HepG2 (cell line): Measurements from ENCODE around the gene TOX2. TPM values are rescaled to one million over a fixed set of nuclear protein-coding genes. Genes with fewer than 3 reads are reported as not detected.

Experiments
- ATAC-seq: fragments of 200-7000 bp; cut with Tn5 transposase; 3 replicates; pipeline ENCODE4 v1.9.1; 2020; ENCODE audit warnings: mild to moderate bottlenecking, moderate library complexity
- BruUV-seq: library from RNA; stranded (reverse); fragments of 400-500 nt; replicated peaks from 2 replicates; lab custom pipeline; 2021; lab: Mats Ljungman, UMichigan
- CTCF ChIA-PET: fragments of 300-600 bp; formaldehyde crosslinking; extraction: SDS; loops from one replicate; lab custom pipeline; 2021; ENCODE audit warnings: low total read pairs, inconsistent platforms, low intra/inter-chr PET ratio; lab: Yijun Ruan, JAX
- POLR2A ChIA-PET: fragments of 350-600 bp; sonication (Branson Sonifier 250); formaldehyde crosslinking; loops from one replicate; lab custom pipeline; 2020; ENCODE audit warnings: antibody characterized with exemption, inconsistent platforms; lab: Yijun Ruan, JAX
- DNase-seq: peaks from one replicate; pipeline ENCODE4 v3.0.0-alpha.2; 2015; ENCODE audit warnings: low spot score
- FAIRE-seq: peaks from 3 replicates; lab custom pipeline; 2011; peaks lifted over from hg19 to GRCh38; lab: Jason Lieb, UNC
- H2AFZ ChIP-seq: one replicate; pipeline ENCODE4 v1.6.1; 2011; ENCODE audit warnings: low read length, inconsistent platforms
- H3K27ac ChIP-seq: fragments of 300-600 bp; 3 replicates; pipeline ENCODE4 v1.8.0; 2011; ENCODE audit warnings: mixed run types, mild to moderate bottlenecking, mixed read lengths, low read length, inconsistent platforms; ENCODE audit not compliant: insufficient read depth; ENCODE audit errors: extremely low read length
- H3K27me3 ChIP-seq, 2 experiments: fragments of 200-600 bp in 1 of 2; 2 replicates in 1 of 2; 3 replicates in 1 of 2; pipeline versions ENCODE4 v1.6.0 to v1.8.0; 2011; ENCODE audit warnings: low read length in 2 of 2, mild to moderate bottlenecking in 2 of 2, moderate library complexity in 2 of 2, inconsistent platforms in 1 of 2; ENCODE audit not compliant: insufficient read depth in 2 of 2, control insufficient read depth in 1 of 2
- H3K36me3 ChIP-seq, 2 experiments: fragments of 200-600 bp in 1 of 2; replicated peaks in 1 of 2; 2 replicates in 1 of 2; 3 replicates in 1 of 2; pipeline versions ENCODE4 v1.5.1 to v1.8.0; 2011; ENCODE audit warnings: low read length in 2 of 2, inconsistent platforms in 1 of 2; ENCODE audit not compliant: insufficient read depth in 2 of 2, control insufficient read depth in 1 of 2
- H3K4me1 ChIP-seq: 2 replicates; pipeline ENCODE4 v1.5.1; 2012; ENCODE audit warnings: low read length, inconsistent platforms; ENCODE audit not compliant: insufficient read depth
- H3K4me2 ChIP-seq: 2 replicates; pipeline ENCODE4 v1.6.0; 2011; ENCODE audit warnings: low read depth, low read length, inconsistent platforms
- H3K4me3 ChIP-seq, 3 experiments: fragments of 200-600 bp in 1 of 3; sonication (generic), shearing (Covaris generic) in 1 of 3; replicated peaks in 1 of 3; 2 replicates each; pipeline ENCODE4 v1.5.1; 2011 to 2016; ENCODE audit warnings: low read length in 3 of 3, inconsistent platforms in 2 of 3, low read depth in 2 of 3, mild to moderate bottlenecking in 2 of 3, control low read depth in 1 of 3, mixed read lengths in 1 of 3; ENCODE audit not compliant: insufficient read depth in 1 of 3
- H3K79me2 ChIP-seq: one replicate; pipeline ENCODE4 v1.6.1; 2011; ENCODE audit warnings: low read length, inconsistent platforms; ENCODE audit not compliant: insufficient read depth
- H3K9ac ChIP-seq: 2 replicates; pipeline ENCODE4 v1.6.0; 2011; ENCODE audit warnings: mild to moderate bottlenecking, low read depth, low read length, inconsistent platforms; ENCODE audit not compliant: insufficient read depth
- H3K9me3 ChIP-seq: 2 replicates; pipeline ENCODE4 v1.5.1; 2012; ENCODE audit warnings: mild to moderate bottlenecking, low read length
- H4K20me1 ChIP-seq: 2 replicates; pipeline ENCODE4 v1.6.0; 2011; ENCODE audit warnings: inconsistent platforms, mild to moderate bottlenecking, low read length, moderate library complexity; ENCODE audit not compliant: insufficient read depth
- CREB1 ChIP-seq, 2 experiments: fragments of 450-650 bp in 1 of 2; IDR thresholded peaks; 2 replicates each; pipeline ENCODE4 v1.6.1; 2016 to 2017; ENCODE audit warnings: control low read depth in 1 of 2, mild to moderate bottlenecking in 1 of 2, missing compliant biosample characterization in 1 of 2, missing genetic modification characterization in 1 of 2
- EZH2 ChIP-seq: conservative IDR thresholded peaks from 2 replicates; pipeline ENCODE4 v1.6.1; 2012; ENCODE audit warnings: mild to moderate bottlenecking, low read depth, low read length, moderate library complexity
- PCBP1 ChIP-seq: fragments of 200-400 bp; formaldehyde crosslinking; IDR thresholded peaks from 2 replicates; pipeline ENCODE4 v1.6.1; 2017; ENCODE audit warnings: mild to moderate bottlenecking, low read depth, low read length, borderline replicate concordance
- ZNF446 ChIP-seq: sonication (generic); formaldehyde crosslinking; IDR thresholded peaks from 2 replicates; pipeline ENCODE4 v1.5.0; 2020; ENCODE audit warnings: mild to moderate bottlenecking, missing genetic modification reagents
- WGBS: methylation state at CpG from one replicate; pipeline ENCODE4 v1.1.6; 2017; ENCODE audit warnings: low lambda C conversion rate; 5-methylcytosine and 5-hydroxymethylcytosine counted together
- in situ Hi-C: cut with HindIII; loops from 2 replicates; pipeline ENCODE4 v1.10.0; 2017; ENCODE audit warnings: low pct_unique_long_range_greater_than_20kb; ENCODE audit not compliant: extremely low pct_ligation_motif_present
- intact Hi-C: fragments of 100-400 bp; cut with micrococcal nuclease; formaldehyde crosslinking; loops from one replicate; pipeline ENCODE4 v1.10.0; 2022; ENCODE audit not compliant: unreplicated experiment
- polyA plus RNA-seq, 8 experiments: library from polyadenylated mRNA; depleted of rRNA in 3 of 8; stranded (reverse) in 7 of 8; unstranded in 1 of 8; fragments of >200 nt; fragmentation: Illumina TruSeq in 4 of 8; extraction: Trizol in 4 of 8; gene quantifications; 2 replicates each; pipeline versions ENCODE4 v1.2.1 to v1.2.3, GENCODE V29; 2011 to 2016; ENCODE audit warnings: low read depth in 4 of 8, missing spikeins in 1 of 8, mixed read lengths in 1 of 8; ENCODE audit not compliant: insufficient read depth in 1 of 8
- total RNA-seq, 5 experiments: library from RNA; depleted of rRNA; stranded (reverse); fragments of >200 nt; fragmentation: Illumina TruSeq; extraction: Trizol; gene quantifications; 2 replicates each; pipeline ENCODE4 v1.2.3, GENCODE V29; 2016; ENCODE audit warnings: low read depth in 1 of 5
- TF ChIP-seq, protein P1 (sequence below): sonication (generic); formaldehyde crosslinking; IDR thresholded peaks from 2 replicates; pipeline ENCODE4 v1.5.0; 2020; ENCODE audit warnings: missing genetic modification reagents, mild to moderate bottlenecking, borderline replicate concordance
- TF ChIP-seq, protein P2 (sequence below): sonication (generic); formaldehyde crosslinking; IDR thresholded peaks from 2 replicates; pipeline ENCODE4 v1.5.1; 2020; ENCODE audit warnings: missing genetic modification reagents, mild to moderate bottlenecking, borderline replicate concordance
- TF ChIP-seq, protein P3 (sequence below): sonication (generic); formaldehyde crosslinking; IDR thresholded peaks from 2 replicates; pipeline ENCODE4 v1.5.1; 2020; ENCODE audit warnings: mild to moderate bottlenecking, missing genetic modification reagents, moderate library complexity

TOX2 gene
- total and polyA plus RNA-seq, 2 of the 13 experiments (the other 11 are each of a cell fraction or from before 2014, with no cell fraction given) = not detected

GRCh38 chr20:43915211-43916072, 790 bp downstream of the TOX2 start:
- in situ Hi-C loops = no loop called here
- BruUV-seq = no TSS peak
- TF ChIP-seq, protein P1, sequence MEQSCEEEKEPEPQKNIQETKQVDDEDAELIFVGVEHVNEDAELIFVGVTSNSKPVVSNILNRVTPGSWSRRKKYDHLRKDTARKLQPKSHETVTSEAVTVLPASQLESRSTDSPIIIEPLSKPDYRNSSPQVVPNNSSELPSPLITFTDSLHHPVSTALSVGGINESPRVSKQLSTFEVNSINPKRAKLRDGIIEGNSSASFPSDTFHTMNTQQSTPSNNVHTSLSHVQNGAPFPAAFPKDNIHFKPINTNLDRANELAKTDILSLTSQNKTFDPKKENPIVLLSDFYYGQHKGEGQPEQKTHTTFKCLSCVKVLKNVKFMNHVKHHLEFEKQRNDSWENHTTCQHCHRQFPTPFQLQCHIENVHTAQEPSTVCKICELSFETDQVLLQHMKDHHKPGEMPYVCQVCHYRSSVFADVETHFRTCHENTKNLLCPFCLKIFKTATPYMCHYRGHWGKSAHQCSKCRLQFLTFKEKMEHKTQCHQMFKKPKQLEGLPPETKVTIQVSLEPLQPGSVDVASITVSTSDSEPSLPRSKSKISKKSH (CRISPR knock-in tag) = 0 out of 2 replicates have a peak, but pooled peaks have one; percentile 30
- TF ChIP-seq, protein P2, sequence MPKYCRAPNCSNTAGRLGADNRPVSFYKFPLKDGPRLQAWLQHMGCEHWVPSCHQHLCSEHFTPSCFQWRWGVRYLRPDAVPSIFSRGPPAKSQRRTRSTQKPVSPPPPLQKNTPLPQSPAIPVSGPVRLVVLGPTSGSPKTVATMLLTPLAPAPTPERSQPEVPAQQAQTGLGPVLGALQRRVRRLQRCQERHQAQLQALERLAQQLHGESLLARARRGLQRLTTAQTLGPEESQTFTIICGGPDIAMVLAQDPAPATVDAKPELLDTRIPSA (CRISPR knock-in tag) = 0 out of 2 replicates have a peak, but pooled peaks have one; percentile 62
- TF ChIP-seq, protein P3, sequence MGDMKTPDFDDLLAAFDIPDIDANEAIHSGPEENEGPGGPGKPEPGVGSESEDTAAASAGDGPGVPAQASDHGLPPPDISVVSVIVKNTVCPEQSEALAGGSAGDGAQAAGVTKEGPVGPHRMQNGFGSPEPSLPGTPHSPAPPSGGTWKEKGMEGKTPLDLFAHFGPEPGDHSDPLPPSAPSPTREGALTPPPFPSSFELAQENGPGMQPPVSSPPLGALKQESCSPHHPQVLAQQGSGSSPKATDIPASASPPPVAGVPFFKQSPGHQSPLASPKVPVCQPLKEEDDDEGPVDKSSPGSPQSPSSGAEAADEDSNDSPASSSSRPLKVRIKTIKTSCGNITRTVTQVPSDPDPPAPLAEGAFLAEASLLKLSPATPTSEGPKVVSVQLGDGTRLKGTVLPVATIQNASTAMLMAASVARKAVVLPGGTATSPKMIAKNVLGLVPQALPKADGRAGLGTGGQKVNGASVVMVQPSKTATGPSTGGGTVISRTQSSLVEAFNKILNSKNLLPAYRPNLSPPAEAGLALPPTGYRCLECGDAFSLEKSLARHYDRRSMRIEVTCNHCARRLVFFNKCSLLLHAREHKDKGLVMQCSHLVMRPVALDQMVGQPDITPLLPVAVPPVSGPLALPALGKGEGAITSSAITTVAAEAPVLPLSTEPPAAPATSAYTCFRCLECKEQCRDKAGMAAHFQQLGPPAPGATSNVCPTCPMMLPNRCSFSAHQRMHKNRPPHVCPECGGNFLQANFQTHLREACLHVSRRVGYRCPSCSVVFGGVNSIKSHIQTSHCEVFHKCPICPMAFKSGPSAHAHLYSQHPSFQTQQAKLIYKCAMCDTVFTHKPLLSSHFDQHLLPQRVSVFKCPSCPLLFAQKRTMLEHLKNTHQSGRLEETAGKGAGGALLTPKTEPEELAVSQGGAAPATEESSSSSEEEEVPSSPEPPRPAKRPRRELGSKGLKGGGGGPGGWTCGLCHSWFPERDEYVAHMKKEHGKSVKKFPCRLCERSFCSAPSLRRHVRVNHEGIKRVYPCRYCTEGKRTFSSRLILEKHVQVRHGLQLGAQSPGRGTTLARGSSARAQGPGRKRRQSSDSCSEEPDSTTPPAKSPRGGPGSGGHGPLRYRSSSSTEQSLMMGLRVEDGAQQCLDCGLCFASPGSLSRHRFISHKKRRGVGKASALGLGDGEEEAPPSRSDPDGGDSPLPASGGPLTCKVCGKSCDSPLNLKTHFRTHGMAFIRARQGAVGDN (CRISPR knock-in tag) = 0 out of 2 replicates have a peak, but pooled peaks have one; percentile 21
- TF ChIP-seq EZH2 (0 out of 2 replicates have a peak, but pooled peaks have one; percentile 43), PCBP1 (no peak), ZNF446 (CRISPR knock-in tag) (no peak), CREB1 (IDR thresholded peaks at IDR 0.05) (peak; percentile 62; the same call in 1 of the 2 replicates), CREB1 (CRISPR knock-in tag; IDR thresholded peaks at IDR 0.05) (no peak)
- FAIRE-seq (no peak), ATAC-seq (peak; percentile 43), DNase-seq (no peak)
- Histone ChIP-seq H2AFZ (no peak overlapping the region), H3K9ac (no peak overlapping the region), H3K9me3 (peaks cover 25% of the 10 kb centered on the region), H3K79me2 (no peaks in the 10 kb centered on the region), H3K27ac (no peak overlapping the region), H3K27me3 (peaks cover 2 to 25% of the 10 kb centered on the region in 2 experiments; a peak in 4 of 5 replicates), H3K4me2 (no peak overlapping the region), H3K4me1 (no peaks in the 10 kb centered on the region), H3K4me3 (no peak overlapping the region), H3K36me3 (no peaks in the 10 kb centered on the region), H4K20me1 (no peaks in the 10 kb centered on the region)
- 51% methylated on average over 62 of the region's 66 CpGs for WGBS
- CTCF ChIA-PET = no interaction called here
- intact Hi-C loops = no loop called here
- POLR2A ChIA-PET = no interaction called here
